Erythroblast (primary cell): ENCODE measurements around the gene TMEM181.

Source experiments
- GATA1 ChIP-seq: IDR thresholded peaks from 2 replicates; pipeline ENCODE4 v1.6.1; 2011; ENCODE audit warnings: low read depth, mild to moderate bottlenecking, control low read depth, low read length, moderate library complexity
- POLR2A ChIP-seq: IDR thresholded peaks from 2 replicates; pipeline ENCODE4 v1.6.1; 2011; ENCODE audit warnings: mild to moderate bottlenecking, low read length

DNA sequence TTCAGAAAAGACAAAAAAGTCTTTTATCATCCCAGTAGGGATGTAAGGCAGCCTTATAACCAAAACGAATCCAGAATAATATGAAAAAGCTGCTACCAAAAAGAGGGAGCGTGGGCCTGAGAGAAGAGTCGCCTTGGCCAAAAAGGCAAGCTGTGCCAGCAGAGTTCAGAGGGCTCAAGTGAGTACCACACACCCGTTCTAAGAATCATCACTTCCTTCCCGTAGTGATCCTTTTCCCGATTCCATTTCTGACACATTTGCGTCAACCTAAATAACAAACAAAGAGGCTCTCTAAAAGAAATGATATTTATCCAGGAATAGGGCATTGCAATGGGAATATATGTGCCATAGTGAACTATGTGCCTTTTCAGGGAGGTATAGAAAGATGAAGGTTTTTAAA, 3.8 kb upstream of the TMEM181 start:
- TF ChIP-seq POLR2A (no peak), GATA1 (no peak)
